ENCODE data around the gene MTFR2. TPM values are rescaled to one million over a fixed set of nuclear protein-coding genes. Genes with fewer than 3 reads are reported as not detected.
A peak's percentile ranks its signal among the peaks of the same experiment; 100 is the strongest.

The MTFR2 gene
- total RNA-seq: 1 to 10 TPM in 1 of 4 donors, under 1 TPM in 1, not detected in 2; 0.57 to 1.7 TPM

DNA sequence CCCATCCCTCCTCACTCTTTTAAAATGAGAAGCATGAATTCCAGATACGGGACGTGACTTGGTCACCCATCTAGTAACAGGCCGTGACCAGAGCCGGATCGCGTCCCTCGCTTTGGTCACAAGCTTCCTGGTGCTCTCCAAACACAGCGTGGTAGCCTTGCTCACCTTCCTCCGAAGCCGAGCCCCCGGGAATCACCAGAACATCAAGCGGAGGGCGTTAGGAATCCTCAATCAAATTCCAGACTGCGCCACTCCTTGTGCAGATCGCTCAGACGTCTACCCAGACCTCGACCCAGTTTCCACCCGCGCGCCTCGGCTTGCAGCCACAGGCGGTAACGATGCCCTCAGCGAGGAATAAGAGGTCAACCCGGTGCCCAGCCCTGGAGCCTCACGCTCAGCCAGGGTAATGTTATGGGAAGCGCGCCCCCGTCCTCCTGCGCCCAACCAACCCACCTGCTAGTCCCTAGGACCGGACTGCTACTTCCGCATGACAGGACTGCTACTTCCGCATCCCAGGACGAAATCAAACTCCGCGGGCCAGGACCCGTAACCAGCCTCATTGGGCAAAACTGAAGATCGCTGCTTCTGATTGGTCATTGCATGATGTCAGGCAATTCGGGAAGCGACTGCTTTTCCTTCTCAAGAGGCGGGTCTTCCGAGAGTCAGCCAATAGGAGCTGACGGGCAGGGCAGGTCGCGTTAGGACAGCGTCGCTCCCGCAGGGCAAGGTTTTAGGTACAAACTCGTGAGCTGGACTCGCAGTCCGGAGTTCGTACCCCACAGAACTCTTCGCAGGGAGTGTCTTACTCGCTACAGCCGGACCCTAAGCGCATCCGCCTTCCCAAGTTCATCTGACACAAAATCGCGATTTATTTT is at the start of gene MTFR2:
MTFR2 (minus strand) TSS at position 501 of the 875 bp plus-strand sequence. CDS start 1,212 bp downstream, outside the sequence.
- TF ChIP-seq POLR2AphosphoS5 (IDR thresholded peaks at IDR 0.05) (peak; percentile 85 to 89), POLR2A (IDR thresholded peaks at IDR 0.05; ENCODE audit: low read depth) (peak; percentile 15), EP300 (IDR thresholded peaks at IDR 0.05) (no peak)
- TF ChIP-seq, protein P1, sequence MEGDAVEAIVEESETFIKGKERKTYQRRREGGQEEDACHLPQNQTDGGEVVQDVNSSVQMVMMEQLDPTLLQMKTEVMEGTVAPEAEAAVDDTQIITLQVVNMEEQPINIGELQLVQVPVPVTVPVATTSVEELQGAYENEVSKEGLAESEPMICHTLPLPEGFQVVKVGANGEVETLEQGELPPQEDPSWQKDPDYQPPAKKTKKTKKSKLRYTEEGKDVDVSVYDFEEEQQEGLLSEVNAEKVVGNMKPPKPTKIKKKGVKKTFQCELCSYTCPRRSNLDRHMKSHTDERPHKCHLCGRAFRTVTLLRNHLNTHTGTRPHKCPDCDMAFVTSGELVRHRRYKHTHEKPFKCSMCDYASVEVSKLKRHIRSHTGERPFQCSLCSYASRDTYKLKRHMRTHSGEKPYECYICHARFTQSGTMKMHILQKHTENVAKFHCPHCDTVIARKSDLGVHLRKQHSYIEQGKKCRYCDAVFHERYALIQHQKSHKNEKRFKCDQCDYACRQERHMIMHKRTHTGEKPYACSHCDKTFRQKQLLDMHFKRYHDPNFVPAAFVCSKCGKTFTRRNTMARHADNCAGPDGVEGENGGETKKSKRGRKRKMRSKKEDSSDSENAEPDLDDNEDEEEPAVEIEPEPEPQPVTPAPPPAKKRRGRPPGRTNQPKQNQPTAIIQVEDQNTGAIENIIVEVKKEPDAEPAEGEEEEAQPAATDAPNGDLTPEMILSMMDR (IDR thresholded peaks at IDR 0.05): peak in 1 of 3 experiments; percentile 19
- H3K27ac ChIP-seq (replicated peaks in 1 of 4): peak within 1 kb of the TSS; percentile 57 to 64 (median 59)
- peaks cover 15 to 21% (median 18%) of the 10 kb centered on the region in 4 donors for H3K4me1 ChIP-seq
- no peaks in the 10 kb centered on the region for H3K27me3 ChIP-seq
- H3K36me3 ChIP-seq: no peaks in the 10 kb centered on the region
- peak; percentile 99 for DNase-seq (ENCODE audit: extremely low spot score)
- peak within 1 kb of the TSS; percentile 63 to 80 (median 68) for H3K4me3 ChIP-seq
- no peaks in the 10 kb centered on the region for H3K9me3 ChIP-seq
- intact Hi-C loops (cut with DNase I): loop anchor here (5.0 kb wide), 1 partner anchor 37 kb away; the partner anchor contains the start of gene BCLAF1
- 0% methylated on average over 51 of the region's 59 CpGs for WGBS

DNA sequence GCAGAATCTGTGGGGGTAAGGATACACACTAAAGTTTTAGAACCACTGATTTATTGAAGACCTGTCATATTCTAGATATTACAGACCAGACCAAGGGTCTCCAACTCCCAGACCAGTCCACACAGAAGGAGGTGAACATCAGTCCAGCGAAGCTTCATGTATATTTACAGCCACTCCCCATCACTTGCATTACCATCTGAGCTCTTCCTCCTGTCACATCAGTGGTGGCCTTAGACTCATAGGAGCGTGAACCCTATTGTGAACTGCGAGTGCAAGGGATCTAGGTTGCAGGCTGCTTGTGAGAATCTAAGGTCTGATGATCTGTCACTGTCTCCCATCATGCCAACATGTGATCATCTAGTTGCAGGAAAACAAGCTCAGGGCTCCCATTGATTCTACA is 44.5 kb upstream of the MTFR2 start:
- TF ChIP-seq EP300 (IDR thresholded peaks at IDR 0.05) (no peak), POLR2AphosphoS5 (IDR thresholded peaks at IDR 0.05) (no peak), POLR2A (IDR thresholded peaks at IDR 0.05; ENCODE audit: low read depth) (no peak)
- TF ChIP-seq, protein P1 (IDR thresholded peaks at IDR 0.05): no peak
- Histone ChIP-seq H3K4me1 (peaks cover 9 to 13% (median 10%) of the 10 kb centered on the region in 4 donors), H3K4me3 (no peak overlapping the region), H3K9me3 (no peaks in the 10 kb centered on the region), H3K27me3 (no peaks in the 10 kb centered on the region), H3K36me3 (no peaks in the 10 kb centered on the region), H3K27ac (replicated peaks in 1 of 4) (no peak overlapping the region)
- 100% methylated on average over 3 of the region's 3 CpGs for WGBS
- no peak for DNase-seq (ENCODE audit: extremely low spot score)
- intact Hi-C loops (cut with DNase I): no loop called here

DNA sequence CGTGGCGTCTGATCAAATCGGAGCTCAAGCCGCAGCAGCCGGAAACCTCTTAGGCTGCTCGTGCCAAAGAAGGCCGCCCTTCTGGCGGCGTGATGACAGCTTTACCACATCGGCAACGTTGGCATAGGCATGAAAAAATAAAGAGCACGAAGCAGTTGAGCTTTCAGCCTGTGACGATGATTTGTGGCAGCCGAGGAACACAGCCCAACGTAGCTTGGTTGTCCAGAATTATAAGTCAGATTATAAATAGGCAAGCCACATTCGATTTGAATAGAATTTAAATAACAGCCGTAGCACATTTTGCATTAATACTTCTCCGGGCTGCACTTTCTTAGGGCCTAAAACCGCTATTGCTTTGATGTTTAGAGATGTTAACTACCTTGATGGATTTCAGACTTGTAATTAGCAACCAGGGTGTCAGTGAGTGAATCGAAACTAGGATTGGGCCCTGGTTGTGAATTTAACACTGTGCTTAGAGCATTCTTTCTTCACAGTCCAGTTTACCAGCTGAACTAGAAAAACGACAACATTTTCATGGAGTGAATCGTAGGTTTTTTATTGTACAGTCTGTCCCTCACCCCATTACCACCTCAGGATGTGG is 40.4 kb upstream of the MTFR2 start:
- peak; percentile 96 for DNase-seq (ENCODE audit: extremely low spot score)
- intact Hi-C loops (cut with DNase I): no loop called here
- Histone ChIP-seq H3K9me3 (no peaks in the 10 kb centered on the region), H3K27ac (replicated peaks in 1 of 4) (peak overlapping the region; percentile 99 to 100 (median 100)), H3K4me3 (peak overlapping the region; percentile 82 to 100 (median 89)), H3K36me3 (no peaks in the 10 kb centered on the region), H3K4me1 (peaks cover 40 to 43% (median 42%) of the 10 kb centered on the region in 4 donors), H3K27me3 (no peaks in the 10 kb centered on the region)
- under 1% methylated on average over 22 of the region's 22 CpGs for WGBS
- TF ChIP-seq EP300 (IDR thresholded peaks at IDR 0.05) (no peak), POLR2A (IDR thresholded peaks at IDR 0.05; ENCODE audit: low read depth) (no peak), POLR2AphosphoS5 (IDR thresholded peaks at IDR 0.05) (no peak)
- TF ChIP-seq, protein P1 (IDR thresholded peaks at IDR 0.05): no peak

DNA sequence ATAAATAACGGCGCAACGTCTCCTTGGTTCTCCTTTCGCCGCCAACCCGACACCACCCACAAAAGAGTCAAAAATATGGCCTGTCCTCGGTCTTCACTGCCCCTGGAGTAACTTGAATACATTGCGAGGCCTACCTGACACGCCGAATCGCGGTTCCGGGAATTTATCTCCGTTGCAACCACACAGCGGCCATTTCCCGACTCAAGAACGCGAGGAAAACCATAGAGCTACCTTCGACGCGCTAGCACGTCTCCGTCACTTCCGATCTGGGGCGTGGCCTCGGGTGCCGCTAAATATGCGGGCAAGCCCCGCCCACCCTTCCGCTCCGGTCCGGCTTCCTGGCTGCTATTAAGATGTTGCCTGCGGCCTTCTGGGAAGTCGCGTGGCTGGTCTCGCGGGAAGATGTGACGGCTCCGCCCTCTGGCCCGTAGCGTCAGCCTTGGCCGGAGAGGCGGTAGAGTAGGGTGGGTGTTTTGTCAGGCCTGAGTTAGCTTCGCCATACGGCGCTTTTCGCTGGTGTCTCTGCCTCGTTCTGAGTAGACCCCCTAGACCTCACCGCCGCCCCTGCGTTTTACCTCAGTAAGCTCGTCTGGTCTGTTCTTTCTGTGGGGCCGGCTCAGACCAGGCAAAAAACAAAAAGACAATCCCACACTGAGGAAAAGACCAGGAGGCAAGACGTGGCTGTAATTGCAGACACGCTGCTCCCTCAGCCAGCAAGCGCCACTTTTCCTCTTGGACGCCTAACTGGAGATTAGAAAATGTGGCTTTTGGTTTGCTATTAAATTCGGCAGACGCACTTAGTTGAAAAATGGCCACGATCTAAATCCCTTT is 39.7 kb upstream of the MTFR2 start, which contains the start of gene BCLAF1:
BCLAF1 (minus strand) TSS at position 268 of the 831 bp plus-strand sequence. CDS start 9,980 bp downstream, outside the sequence.
- TF ChIP-seq EP300 (IDR thresholded peaks at IDR 0.05) (peak; percentile 71), POLR2A (IDR thresholded peaks at IDR 0.05; ENCODE audit: low read depth) (peak; percentile 98), POLR2AphosphoS5 (IDR thresholded peaks at IDR 0.05) (peak; percentile 100)
- TF ChIP-seq, protein P1 (IDR thresholded peaks at IDR 0.05): peak in 1 of 3 experiments; percentile 15
- Histone ChIP-seq H3K4me3 (peak within 1 kb of the TSS; percentile 82 to 100 (median 89)), H3K4me1 (peaks cover 47 to 50% (median 49%) of the 10 kb centered on the region in 4 donors), H3K27ac (replicated peaks in 1 of 4) (peak within 1 kb of the TSS; percentile 99 to 100 (median 100)), H3K9me3 (no peaks in the 10 kb centered on the region), H3K27me3 (no peaks in the 10 kb centered on the region), H3K36me3 (no peaks in the 10 kb centered on the region)
- WGBS: under 1% methylated on average over 43 of the region's 60 CpGs
- peak; percentile 100 for DNase-seq (ENCODE audit: extremely low spot score)
- intact Hi-C loops (cut with DNase I): loop anchor here (5.0 kb wide), 1 partner anchor 37 kb away; the partner anchor contains the start of gene MTFR2

All from esophagus muscularis mucosa (tissue), 4 donors.